Right atrium auricular region (tissue), 2 donors: Measurements from ENCODE around the gene KRT77. TPM values are rescaled to one million over a fixed set of nuclear protein-coding genes. Genes with fewer than 3 reads are reported as not detected.

Experiments
- DNase-seq: peaks from one replicate; pipeline ENCODE4 v3.0.0-alpha.2; 2019; ENCODE audit warnings: low spot score
- H3K27ac ChIP-seq, 2 donors: fragments of 200-600 bp; sonication (generic); 1 replicate in 1 of 2; 2 replicates in 1 of 2; pipeline ENCODE4 v1.5.1; 2016 to 2019
- H3K27me3 ChIP-seq, 2 donors: fragments of 200-600 bp; sonication (generic); one replicate each; pipeline versions ENCODE4 v1.5.1 to v1.6.0; 2017 to 2019
- H3K36me3 ChIP-seq: fragments of 200-600 bp; sonication (generic); one replicate; pipeline ENCODE4 v1.5.1; 2016
- H3K4me1 ChIP-seq, 2 donors: fragments of 200-600 bp; sonication (generic); one replicate each; pipeline versions ENCODE4 v1.5.1 to v1.6.0; 2017 to 2019
- H3K4me3 ChIP-seq, 2 donors: fragments of 200-600 bp; sonication (generic); 1 replicate in 1 of 2; 2 replicates in 1 of 2; pipeline ENCODE4 v1.5.1; 2017 to 2019; ENCODE audit warnings: mild to moderate bottlenecking in 1 of 2, moderate library complexity in 1 of 2
- H3K9me3 ChIP-seq, 2 donors: fragments of 200-600 bp; sonication (generic); one replicate each; pipeline ENCODE4 v1.5.1; 2019
- CTCF ChIP-seq, 2 donors: fragments of 200-600 bp; sonication (generic); IDR thresholded peaks; one replicate each; pipeline ENCODE4 v1.5.1; 2019; ENCODE audit warnings: antibody characterized with exemption in 2 of 2
- total RNA-seq, 2 donors: library from RNA; depleted of rRNA; stranded (reverse); fragments of >200 nt; gene quantifications; one replicate each; pipeline ENCODE4 v1.1.0, GENCODE V29; 2016

Gene KRT77
- total RNA-seq, 2 donors from 2014 or later: not detected

GRCh38 chr12:52740584-52740983 lies 37.3 kb upstream of the KRT77 start:
- H3K4me3 ChIP-seq: no peak overlapping the region
- no peaks in the 10 kb centered on the region for H3K27me3 ChIP-seq
- H3K4me1 ChIP-seq: no peaks in the 10 kb centered on the region
- H3K9me3 ChIP-seq: no peaks in the 10 kb centered on the region
- no peaks in the 10 kb centered on the region for H3K36me3 ChIP-seq
- no peak for DNase-seq
- no peak for TF ChIP-seq CTCF (IDR thresholded peaks at IDR 0.05)
- no peak overlapping the region for H3K27ac ChIP-seq

- Histone ChIP-seq H3K4me3 (no peak overlapping the region), H3K27me3 (no peaks in the 10 kb centered on the region), H3K27ac (no peak overlapping the region), H3K4me1 (no peaks in the 10 kb centered on the region), H3K9me3 (no peaks in the 10 kb centered on the region), H3K36me3 (no peaks in the 10 kb centered on the region)
- no peak for TF ChIP-seq CTCF (IDR thresholded peaks at IDR 0.05)
- DNase-seq: no peak
These were observed 36.6 kb upstream of the KRT77 start for GRCh38 chr12:52739963-52740362.

- Histone ChIP-seq H3K27ac (no peak overlapping the region), H3K9me3 (peaks cover 0 to 5% of the 10 kb centered on the region in 2 donors), H3K4me3 (no peak overlapping the region), H3K36me3 (no peaks in the 10 kb centered on the region), H3K27me3 (no peaks in the 10 kb centered on the region), H3K4me1 (no peaks in the 10 kb centered on the region)
- no peak for DNase-seq
- no peak for TF ChIP-seq CTCF (IDR thresholded peaks at IDR 0.05)
These were observed 32.7 kb upstream of the KRT77 start for GRCh38 chr12:52735816-52736632.

- no peak overlapping the region for H3K27ac ChIP-seq
- no peak for TF ChIP-seq CTCF (IDR thresholded peaks at IDR 0.05)
- peaks cover 0 to 5% of the 10 kb centered on the region in 2 donors for H3K9me3 ChIP-seq
- H3K4me3 ChIP-seq: no peak overlapping the region
- H3K4me1 ChIP-seq: no peaks in the 10 kb centered on the region
- DNase-seq: no peak
- H3K27me3 ChIP-seq: no peaks in the 10 kb centered on the region
- no peaks in the 10 kb centered on the region for H3K36me3 ChIP-seq
These were observed 31.8 kb upstream of the KRT77 start for GRCh38 chr12:52735106-52735505.

GRCh38 chr12:52730793-52731192 lies 27.5 kb upstream of the KRT77 start:
- Histone ChIP-seq H3K36me3 (no peaks in the 10 kb centered on the region), H3K27me3 (no peaks in the 10 kb centered on the region), H3K4me3 (no peak overlapping the region), H3K27ac (no peak overlapping the region), H3K4me1 (no peaks in the 10 kb centered on the region), H3K9me3 (peaks cover 0 to 5% of the 10 kb centered on the region in 2 donors)
- no peak for TF ChIP-seq CTCF (IDR thresholded peaks at IDR 0.05)
- no peak for DNase-seq

- no peak for TF ChIP-seq CTCF (IDR thresholded peaks at IDR 0.05)
- no peaks in the 10 kb centered on the region for H3K27me3 ChIP-seq
- peaks cover 0 to 5% of the 10 kb centered on the region in 2 donors for H3K9me3 ChIP-seq
- no peak for DNase-seq
- no peak overlapping the region for H3K4me3 ChIP-seq
- no peaks in the 10 kb centered on the region for H3K4me1 ChIP-seq
- no peak overlapping the region for H3K27ac ChIP-seq
- H3K36me3 ChIP-seq: no peaks in the 10 kb centered on the region
These were observed 27.1 kb upstream of the KRT77 start for GRCh38 chr12:52730383-52730782.
